ENCODE results near the gene PSMA5. TPM values are rescaled to one million over a fixed set of nuclear protein-coding genes. Genes with fewer than 3 reads are reported as not detected.
A peak's percentile ranks its signal among the peaks of the same experiment; 100 is the strongest.

The PSMA5 gene
- total and polyA plus RNA-seq, 2 of the 13 experiments (the other 11 are each of a cell fraction or from before 2014, with no cell fraction given), result 140 to 169 TPM

GRCh38 chr1:109370712-109371340 is 55.4 kb downstream of the PSMA5 start (continued):
- TF ChIP-seq ZFP90 (CRISPR knock-in tag; IDR thresholded peaks at IDR 0.05; ENCODE audit: borderline replicate concordance) (no peak), ZNF17 (CRISPR knock-in tag; IDR thresholded peaks at IDR 0.05) (no peak), ZNF317 (CRISPR knock-in tag; IDR thresholded peaks at IDR 0.05) (no peak), MTA3 (CRISPR knock-in tag; IDR thresholded peaks at IDR 0.05) (no peak), ZNF660 (CRISPR knock-in tag; IDR thresholded peaks at IDR 0.05; ENCODE audit: borderline replicate concordance, low read depth) (no peak), ZNF34 (CRISPR knock-in tag; IDR thresholded peaks at IDR 0.05; ENCODE audit: borderline replicate concordance) (no peak), KDM4B (CRISPR knock-in tag; IDR thresholded peaks at IDR 0.05) (0 out of 2 replicates have a peak, but pooled peaks have one; percentile 63), SRY (CRISPR knock-in tag; IDR thresholded peaks at IDR 0.05) (no peak), DPF2 (CRISPR knock-in tag; IDR thresholded peaks at IDR 0.05; ENCODE audit: borderline replicate concordance, low read depth) (no peak; the same call in 1 of the 2 replicates), RXRB (CRISPR knock-in tag; IDR thresholded peaks at IDR 0.05; ENCODE audit: borderline replicate concordance) (peak; percentile 24; the same call in 1 of the 2 replicates), SP4 (CRISPR knock-in tag; IDR thresholded peaks at IDR 0.05) (no peak), MXI1 (IDR thresholded peaks at IDR 0.05; ENCODE audit: borderline replicate concordance, low read depth, low read length) (no peak), ZNF253 (CRISPR knock-in tag; IDR thresholded peaks at IDR 0.05; ENCODE audit: borderline replicate concordance) (no peak), CREM (IDR thresholded peaks at IDR 0.05) (peak; percentile 48; the same call in 1 of the 2 replicates), CREM (CRISPR knock-in tag; IDR thresholded peaks at IDR 0.05) (no peak), ZFP41 (CRISPR knock-in tag; IDR thresholded peaks at IDR 0.05; ENCODE audit: borderline replicate concordance) (no peak), FIP1L1 (IDR thresholded peaks at IDR 0.05; ENCODE audit: borderline replicate concordance, insufficient read depth, low read depth, low read length) (no peak), ZNF737 (CRISPR knock-in tag; IDR thresholded peaks at IDR 0.05; ENCODE audit: borderline replicate concordance) (no peak), ZBTB8A (CRISPR knock-in tag; IDR thresholded peaks at IDR 0.05; ENCODE audit: borderline replicate concordance, low read depth) (no peak), EHMT2 (IDR thresholded peaks at IDR 0.05; ENCODE audit: borderline replicate concordance, low read depth, low read length) (no peak), FOXC1 (CRISPR knock-in tag; IDR thresholded peaks at IDR 0.05; ENCODE audit: borderline replicate concordance) (no peak), ZNF574 (CRISPR knock-in tag; IDR thresholded peaks at IDR 0.05) (no peak), RFX1 (IDR thresholded peaks at IDR 0.05) (no peak), ADNP (CRISPR knock-in tag; IDR thresholded peaks at IDR 0.05) (no peak), ZNF577 (CRISPR knock-in tag; IDR thresholded peaks at IDR 0.05; ENCODE audit: borderline replicate concordance, low read depth) (no peak), THAP7 (CRISPR knock-in tag; IDR thresholded peaks at IDR 0.05) (no peak)
